ENCODE results near the gene ORM2.

Gene ORM2

DNA sequence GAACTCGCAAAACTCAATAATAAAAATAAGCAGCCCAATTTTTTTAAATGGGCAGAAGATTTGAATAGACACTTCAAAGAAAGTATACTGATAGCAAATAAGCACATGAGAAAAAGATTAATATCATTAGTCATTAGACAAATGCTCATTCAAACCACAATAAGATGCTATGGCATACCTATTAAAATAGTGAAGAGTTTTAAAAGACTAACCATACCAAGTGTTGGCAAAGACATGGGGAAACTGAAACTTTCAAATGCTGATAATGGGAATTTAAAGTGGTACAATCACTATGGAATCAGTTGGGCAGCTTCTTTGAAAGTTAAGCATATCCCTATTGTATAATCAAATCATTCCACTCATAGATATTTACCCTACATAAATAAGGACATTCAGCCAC, 33.3 kb upstream of the ORM2 start:
- no peak for DNase-seq

DNA sequence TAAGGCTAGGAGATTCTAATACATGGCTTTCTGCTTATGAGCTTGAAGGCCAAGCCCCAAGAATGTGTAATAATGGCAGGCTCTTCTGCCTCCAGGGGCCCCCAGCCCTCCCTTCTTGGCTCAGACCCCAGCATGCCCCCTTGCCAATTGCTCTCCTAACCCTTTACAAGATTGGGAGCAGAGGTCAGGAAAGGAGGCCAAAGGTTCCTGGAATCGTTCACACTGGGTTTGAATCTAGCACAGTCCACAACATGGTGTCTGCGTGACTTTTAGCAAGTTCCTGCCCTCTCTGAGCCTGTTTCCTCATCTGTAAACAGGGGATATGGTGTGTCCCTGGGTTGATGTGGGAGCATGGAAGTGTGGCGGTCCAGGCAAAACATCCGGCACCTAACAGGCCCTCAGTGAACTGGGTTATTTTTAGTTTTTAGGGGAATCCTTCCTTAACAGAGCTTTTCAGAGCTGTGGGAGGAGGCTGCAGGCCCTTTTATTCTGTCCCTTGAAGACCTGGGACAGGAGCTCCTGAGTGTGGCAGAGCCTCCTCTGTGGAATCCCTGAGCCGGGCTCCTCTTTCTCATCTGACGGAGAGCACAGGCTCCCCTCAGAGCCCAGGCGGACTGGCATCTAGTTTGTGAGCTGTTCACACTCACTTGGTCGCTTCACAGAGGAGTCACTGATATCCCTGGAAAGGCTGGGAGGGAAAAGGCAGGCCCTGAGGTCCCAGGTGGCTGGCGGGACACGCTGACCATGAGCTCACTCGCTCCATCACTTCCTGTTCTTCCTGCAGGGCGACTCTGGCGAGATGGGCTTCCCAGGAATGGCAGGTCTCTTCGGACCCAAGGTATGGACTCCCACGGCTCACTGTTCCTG, 30.1 kb upstream of the ORM2 start:
- no peak for DNase-seq

DNA sequence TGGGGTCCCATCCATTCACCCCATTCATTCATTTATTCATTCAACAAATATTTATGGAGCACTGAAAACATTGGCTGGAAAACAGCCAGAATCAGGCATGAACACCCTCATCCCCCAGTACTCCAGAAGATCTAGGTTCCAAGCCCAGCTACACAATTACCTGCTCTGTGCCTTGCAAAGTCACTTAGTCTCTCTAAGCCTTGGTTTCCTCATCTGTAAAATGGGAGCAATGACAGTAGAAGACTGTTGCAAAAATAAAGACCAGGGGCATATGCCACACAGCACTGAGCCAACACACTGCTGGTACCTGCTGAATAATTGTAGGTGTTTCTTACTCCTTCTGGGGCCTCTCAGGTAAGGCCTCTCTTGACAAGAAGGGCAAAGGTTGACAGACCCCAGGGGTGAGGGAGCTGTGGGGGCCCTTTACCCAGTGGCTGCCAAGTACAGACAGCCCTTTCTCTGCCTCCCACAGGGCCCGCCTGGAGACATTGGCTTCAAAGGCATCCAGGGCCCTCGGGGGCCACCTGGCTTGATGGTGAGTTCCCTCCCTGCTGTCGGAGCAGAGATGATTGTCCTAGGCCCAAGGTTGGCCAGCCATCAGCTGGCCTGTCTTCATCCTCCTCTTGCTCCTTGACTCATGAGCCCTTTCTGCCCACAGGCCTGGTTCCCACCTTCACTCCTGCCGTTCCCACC, 29.4 kb upstream of the ORM2 start:
- no peak for DNase-seq

DNA sequence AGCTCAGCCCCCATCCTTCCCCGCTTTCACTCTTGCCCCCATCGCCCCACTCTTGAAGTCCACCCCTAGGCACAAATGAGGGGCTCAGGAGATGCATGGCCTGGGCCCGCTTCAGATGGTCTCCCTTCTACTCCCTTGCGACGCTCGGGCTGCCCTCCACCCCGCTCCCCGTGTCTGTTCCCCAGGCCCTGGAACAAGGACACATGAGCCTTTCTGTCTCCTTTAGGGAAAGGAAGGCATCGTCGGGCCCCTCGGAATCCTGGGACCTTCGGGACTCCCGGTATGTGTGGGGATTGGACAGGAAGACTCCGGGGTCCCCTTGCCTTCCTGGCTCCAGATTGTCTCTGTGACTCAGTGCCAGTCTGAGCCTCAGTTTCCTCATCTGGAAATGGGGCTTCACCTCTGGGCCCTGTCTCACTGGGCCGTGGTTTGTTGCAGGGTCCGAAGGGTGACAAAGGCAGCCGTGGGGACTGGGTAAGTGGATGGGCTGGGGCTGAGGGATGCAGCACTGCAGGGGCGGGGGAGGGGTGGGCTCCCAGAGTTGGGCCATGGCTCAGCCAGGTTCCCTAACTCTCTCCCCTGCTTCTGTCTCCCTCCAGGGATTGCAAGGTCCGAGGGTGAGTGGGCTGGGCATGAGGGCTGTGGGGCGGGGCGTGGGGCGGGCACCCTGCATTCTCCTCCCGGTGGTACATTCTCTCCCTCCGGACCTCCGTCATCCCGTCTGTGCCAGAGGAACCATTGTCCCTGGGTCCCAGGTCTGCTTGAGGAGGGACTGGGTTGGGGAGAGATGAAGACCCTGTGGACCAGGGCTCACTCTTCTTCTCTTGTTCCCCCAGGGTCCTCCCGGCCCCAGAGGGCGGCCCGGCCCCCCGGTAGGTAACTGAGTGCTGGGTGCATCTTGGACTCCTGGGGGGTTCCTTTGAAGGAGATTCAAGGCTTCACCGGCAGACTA, 28.5 kb upstream of the ORM2 start:
- DNase-seq: no peak

DNA sequence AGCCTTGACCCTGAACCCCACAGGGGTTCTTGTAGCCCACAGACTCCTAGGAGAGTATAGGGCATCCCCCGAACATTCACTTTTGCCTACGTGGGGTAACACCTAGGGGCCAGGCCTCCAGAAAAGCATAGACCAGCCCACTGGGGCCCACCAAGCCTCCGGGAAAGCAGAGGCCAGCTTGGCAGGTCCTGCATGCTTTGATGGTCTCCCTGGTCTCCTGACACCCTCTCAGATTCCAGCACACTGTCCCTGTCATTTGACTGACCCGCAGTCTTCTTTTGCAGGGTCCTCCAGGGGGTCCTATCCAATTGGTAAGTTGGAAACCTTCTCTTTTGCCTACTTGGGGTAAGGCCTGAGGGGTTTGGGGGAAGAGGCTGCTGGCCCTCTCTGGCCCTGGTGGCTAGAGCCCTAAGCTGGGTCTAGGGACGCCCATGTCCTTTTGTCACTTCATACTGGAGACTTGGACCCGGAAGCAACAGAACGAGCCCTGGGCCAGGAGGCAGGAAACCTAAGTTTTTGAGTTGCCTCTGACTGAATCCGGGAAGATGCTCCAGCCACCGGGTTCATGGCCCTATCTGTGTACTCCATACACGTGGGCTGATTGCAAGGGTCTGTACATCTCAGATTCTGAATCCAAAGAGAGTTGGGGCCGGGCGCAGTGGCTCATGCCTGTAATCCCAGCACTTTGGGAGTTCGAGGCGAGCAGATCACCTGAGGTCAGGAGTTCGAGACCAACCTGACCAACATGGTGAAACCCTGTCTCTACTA, 27.7 kb upstream of the ORM2 start:
- no peak for DNase-seq

DNA sequence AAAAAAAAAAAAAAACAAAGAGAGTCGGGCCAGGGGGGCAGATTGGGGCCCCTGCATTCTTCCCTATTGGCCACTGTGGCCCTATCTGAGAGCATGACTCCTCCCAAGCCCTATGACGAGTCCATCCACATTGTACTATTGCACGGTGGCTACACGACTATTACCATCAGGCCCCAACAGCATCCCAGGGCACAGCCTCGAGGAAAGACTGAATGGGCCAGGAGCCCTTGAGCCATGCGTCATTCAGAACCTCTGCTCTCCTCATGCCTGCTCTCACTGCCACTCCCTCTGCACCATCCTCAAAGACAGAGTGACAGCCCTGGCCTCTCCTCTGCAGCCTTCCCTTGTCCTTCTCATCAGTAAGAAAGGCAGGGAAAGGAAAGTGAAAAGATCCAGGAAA, 26.9 kb upstream of the ORM2 start:
- no peak for DNase-seq

DNA sequence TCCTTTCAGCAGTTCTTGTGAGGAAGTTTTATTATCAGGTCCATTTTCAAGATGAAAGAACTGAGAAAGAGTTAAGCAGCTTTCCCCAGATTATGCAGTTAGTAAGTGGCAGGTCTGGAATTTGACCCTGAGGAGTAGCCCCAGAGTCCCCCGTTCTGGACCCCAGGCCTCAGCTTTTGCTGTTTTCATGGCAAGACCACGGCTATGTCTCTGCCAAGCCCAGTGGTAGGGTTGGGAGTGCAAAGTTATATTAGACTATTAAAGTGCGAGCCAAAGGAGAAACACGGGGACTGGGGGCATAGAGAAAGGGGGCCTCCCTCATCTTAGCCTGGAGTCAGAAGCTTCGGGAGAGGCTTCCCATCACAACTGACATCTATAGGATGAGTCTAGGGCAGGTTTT, 26.1 kb upstream of the ORM2 start:
- no peak for DNase-seq

DNA sequence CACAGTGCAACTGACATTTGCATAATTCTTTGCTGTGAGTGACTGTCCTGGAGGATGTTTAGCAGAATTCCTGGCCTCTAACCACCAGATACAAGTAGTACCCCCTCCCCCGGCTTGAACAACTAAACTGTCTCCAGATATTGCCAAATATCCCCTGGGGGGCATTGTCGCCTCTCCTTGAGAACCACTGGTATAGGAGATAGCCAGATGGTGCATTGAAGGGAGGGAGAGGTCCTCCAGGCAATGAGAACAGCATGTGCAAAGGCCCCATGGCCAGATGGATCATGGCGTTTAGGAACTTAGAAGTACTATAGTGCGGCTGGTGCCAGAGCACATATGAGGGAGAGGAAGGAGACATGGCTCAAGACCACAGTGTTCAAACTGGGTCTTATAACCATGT, 25.7 kb upstream of the ORM2 start:
- DNase-seq: no peak

DNA sequence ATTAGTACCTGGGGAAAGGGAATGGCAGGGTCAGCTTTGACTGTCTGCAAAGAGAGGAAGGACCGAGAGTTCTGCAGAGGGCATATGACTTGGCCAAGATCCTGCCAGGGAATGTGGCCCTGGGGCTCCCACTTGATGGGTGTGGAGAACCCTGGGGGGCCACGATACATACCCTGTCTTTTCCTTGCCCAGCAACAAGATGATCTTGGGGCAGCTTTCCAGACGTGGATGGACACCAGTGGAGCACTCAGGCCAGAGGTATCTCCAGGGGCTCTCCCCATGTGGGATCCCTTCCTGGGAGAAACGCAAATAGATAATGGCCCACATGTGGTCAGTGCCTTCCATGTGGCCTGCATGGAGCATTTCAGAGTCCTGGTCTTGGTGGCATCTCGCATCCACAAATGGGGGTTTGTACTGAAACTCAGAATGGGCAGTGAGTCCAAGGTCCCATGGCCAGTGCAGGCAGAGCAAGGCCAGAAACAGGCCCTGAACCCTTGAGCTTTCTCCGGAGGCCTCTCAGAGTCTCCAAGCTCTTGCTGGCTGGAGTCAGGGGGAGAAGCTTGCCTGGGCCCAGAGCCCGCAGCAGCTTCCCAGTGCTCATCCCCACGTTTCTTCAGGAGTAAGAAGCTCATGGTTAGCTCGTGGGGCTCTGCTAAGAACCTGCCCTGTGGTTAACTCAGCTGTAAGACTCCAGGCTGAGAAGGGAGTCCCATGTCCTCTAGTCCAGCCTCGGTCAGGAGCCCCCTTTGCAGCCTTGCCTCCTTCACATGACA, 25.1 kb upstream of the ORM2 start:
- no peak for DNase-seq

DNA sequence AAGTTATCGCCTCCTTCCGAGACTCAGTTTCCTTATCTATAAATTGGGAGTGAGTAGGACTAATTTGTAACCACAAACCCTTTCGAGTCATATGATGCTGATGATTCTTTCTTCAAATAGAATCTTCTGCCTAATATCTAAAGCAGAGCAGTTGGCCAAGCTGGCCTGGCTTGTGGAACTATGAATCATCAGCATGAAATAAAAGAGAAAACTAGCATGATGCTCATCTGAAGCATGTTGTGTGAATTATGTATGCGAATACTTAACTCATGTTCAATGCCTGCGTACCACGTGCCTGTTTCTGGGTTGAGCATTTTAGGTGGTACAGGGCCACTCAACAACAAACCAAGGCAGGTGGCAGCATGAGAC, 21.8 kb upstream of the ORM2 start:
- no peak for DNase-seq

DNA sequence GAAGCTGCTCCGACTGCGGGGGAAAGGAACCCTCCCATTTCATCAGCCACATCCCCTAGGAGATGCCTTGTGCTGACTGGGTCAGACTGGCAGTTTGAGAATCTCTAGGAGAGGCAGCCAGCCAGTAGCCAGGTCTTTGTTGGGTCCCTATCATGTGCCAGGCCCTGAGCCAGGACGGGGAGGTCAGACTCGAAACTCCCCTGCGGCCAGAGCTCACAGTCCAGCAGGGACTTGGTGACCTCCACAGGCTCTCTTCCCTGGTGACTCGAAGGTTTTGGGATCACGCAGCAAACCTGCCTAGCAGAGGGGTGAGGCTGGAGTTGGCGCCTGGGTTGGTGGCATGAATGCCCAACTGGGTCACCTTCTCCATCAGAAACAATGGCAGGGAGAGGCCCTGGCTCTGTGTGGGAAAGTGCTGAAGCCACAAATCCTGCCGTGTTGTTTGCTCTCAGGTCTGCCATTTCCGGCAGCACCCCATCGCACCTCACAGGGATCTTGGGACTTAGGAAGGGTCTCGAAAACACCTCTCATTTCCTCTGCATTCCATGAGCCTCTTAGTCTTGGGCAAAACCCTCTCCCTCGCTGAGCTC, 21.2 kb upstream of the ORM2 start:
- no peak for DNase-seq

DNA sequence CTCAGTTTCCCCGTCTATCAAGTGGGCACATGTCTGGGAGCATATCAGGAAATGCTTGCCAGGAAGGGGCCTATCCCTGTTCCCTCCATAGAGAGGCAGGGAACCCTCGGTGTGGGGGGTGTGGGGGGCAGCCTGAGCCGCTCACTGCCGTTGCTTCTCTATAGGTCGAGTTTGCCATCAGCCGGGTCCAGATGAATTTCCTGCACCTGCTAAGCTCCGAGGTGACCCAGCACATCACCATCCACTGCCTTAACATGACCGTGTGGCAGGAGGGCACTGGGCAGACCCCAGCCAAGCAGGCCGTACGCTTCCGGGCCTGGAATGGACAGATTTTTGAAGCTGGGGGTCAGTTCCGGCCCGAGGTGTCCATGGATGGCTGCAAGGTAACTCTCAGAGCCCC, 20.6 kb upstream of the ORM2 start:
- DNase-seq: no peak

DNA sequence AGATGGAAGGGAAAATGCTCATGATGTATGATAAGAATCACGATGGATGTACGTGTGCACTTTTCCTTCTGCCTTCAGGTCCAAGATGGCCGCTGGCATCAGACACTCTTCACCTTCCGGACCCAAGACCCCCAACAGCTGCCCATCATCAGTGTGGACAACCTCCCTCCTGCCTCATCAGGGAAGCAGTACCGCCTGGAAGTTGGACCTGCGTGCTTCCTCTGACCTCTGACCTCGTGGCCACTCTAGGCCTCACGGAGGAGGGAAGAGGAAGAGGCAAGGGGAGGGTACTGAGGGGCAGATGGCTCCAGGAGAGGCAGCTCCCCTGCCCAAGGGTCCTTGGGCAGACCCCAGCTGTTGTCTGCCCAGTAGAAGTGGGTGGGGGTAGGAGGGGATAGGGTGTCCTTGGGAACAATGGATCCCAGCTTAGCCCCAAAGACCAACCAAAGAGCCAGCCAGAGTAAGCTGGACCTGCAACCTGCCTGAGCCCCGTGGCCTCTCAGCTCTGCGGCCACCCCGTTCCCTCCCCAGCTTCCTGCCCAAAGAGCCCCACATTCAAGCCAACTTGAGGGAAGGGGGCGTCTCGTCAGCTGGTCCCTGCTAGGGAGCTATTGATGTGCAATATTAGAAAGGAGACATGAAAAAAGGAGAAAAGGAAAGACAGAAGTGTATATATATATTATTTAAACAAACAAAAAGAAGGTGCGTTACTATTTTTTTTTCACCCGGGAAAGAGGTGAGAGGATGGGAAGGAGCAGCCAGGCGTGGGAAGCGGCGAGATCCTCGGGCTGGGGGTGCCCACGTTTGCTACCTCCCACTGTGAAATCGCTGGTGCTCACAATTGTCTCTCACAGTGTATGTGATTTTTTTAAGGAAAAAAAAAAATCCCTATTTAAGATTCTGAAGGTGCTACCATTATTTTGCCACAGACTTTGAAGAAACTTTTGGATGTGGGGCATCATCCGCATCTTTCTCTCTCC, 18.9 kb upstream of the ORM2 start:
- no peak for DNase-seq

DNA sequence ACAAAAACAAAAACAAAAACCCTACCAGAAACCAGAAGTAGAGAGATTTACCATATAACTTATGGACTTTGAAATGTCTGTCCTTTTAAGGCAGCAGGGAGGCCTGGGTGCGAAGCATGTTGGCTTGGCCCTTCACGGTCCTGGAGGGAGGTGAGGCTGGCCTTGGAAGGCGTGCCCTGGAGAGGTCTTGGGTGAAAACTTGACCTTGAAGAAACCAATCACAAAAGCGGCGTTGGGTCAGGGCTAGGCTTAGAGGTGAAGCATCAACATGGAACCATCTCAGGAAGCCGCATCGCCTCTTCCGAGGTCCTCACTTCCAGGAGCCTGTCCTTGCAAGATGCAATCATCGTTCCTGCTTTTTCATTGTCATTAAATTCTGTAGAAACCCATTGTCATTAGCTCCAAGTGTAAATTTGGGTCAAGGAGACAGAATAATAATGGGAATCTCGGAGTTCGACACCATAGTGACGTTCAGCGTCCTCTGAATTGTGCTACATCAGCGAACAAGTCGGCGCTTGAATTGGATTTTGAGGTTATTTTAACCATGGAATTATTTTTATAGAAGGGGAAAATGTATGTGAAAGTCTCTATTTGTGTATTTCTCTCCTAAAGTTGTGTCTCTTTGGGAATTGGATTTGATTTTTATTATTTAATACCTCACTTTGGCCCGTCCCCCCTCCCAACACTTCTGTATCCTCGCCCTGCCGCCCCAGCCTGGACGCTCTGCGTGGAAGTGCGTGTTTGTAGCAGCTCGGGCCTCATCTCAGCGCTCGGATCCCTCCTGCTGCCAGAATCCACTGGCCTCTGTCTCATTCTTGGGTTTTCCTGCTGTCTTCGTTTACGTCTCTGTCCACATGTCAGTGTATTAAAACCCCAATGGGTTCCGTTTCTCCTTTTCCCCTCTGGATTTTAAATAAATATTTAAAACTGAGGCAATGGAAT, 17.8 kb upstream of the ORM2 start:
- no peak for DNase-seq

DNA sequence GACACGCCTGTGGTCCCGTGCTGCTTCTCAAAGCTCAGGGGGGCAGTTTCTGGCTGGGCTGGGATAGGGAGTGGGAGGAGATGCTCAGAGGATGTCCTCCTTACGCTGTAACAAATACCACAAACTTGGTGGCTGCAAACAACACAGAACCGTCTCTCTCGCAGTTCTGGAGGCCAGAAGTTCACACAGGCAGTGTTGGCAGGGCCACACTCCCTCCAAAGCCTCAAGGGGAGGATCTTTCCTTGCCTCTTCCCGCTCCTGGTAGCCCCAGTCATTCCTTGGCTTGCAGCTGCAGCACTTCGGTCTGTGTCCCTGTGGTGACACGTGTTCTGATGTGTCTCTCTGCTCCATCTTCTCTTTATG, 17.2 kb upstream of the ORM2 start:
- DNase-seq: no peak

DNA sequence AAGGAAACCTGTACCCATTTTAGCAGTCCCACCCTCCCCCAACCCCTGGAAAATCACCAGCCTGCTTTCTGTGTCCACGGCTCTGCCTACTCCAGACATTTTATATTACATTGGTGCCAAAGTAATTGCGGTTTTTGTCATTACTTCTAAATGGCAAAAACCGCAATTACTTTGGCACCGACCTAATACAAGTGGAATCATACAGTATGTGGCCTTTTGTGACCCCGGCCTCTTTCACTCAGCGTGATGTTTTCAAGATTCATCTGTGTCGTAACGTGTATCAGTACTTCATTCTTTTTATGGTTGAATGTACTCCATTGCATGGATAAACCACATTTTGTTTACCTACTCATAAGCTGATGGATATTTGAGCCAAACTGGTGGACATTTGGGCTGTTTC, 16.5 kb upstream of the ORM2 start:
- no peak for DNase-seq

DNA sequence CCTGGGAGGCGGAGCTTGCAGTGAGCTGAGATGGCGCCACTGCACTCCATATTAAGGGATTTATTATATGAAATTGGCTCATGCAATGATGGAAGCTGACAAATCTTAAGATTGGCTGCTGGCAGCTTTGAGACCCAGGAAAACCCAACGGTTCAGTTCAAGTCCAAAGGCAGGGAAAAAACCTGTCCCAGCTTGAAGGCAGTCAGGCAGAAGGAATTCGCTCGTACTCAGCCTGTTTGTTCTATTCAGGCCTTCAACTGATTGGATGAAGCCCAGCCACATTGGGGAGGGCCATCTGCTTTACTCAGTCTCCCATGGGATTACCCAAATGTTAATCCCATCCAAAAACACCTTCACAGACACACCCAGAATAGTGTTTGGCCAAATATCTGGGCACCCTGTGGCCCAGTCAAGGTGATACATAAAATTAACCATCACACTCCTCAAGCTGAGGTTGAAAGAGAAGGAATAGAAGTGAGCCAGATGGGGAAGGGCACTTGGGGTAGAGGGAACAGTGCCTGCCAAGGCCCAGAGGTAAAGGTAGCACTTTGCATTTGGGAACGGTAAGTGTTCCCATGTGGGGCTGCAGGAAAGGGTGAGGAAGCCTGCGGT, 15.3 kb upstream of the ORM2 start:
- DNase-seq: no peak

DNA sequence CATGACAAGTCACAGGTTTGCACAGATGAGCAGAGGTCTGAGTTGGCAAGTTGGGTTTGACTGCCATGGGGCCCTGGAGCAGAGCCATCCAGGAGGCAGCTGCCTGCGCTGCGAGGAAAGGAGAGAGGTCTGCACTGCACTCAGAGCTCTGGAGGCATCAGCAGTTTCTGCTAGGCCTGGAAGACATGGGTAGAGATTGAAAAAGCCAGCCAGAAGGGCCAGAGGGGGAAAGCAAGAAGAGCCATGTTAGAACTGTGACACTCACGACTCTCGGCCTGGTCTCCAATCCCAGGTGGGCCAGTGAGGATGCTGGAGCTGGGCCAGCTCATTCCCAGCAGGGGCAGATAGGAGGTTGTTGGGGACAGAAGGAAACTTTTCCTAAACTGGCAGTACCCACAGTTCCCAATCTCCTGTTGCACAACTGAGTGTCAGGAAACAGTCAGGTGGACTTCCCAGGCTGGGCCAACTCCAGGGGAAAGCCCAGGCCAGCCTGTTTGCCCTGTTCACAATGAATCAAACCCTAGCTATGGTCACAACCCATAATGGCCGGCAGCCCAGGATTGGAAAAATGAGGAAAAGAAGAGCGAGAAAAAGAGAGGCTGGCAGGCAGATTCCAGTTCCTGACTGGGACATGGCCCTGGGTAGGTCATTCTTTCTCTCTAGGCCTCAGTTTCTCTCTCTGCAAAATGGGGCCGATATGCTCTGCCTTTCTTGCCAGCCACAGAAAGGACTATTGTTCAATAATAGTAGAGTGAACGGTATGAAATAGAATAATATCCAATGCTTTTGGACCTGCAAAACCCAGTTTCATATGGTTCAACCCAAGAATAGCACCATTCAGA, 14.6 kb upstream of the ORM2 start:
- DNase-seq: no peak

Measured in DMS53 (cell line).